Astrocyte (in vitro differentiated cells and primary cell): ENCODE data around the gene KRT26. TPM values are rescaled to one million over a fixed set of nuclear protein-coding genes. Genes with fewer than 3 reads are reported as not detected.

ENCODE experiments used
- DNase-seq: peaks from one replicate; pipeline ENCODE4 v3.0.0-alpha.2; 2010; ENCODE audit warnings: low read depth
- FAIRE-seq: peaks from 2 replicates; lab custom pipeline; 2011; peaks lifted over from hg19 to GRCh38; lab: Jason Lieb, UNC
- H2AFZ ChIP-seq: 2 replicates; pipeline ENCODE4 v1.6.0; 2012; ENCODE audit warnings: low read depth, low read length, inconsistent platforms
- H3K27ac ChIP-seq: 2 replicates; pipeline ENCODE4 v1.5.1; 2011; ENCODE audit warnings: low read depth, low read length, inconsistent platforms
- H3K27me3 ChIP-seq: 2 replicates; pipeline ENCODE4 v1.6.0; 2011; ENCODE audit warnings: low read length, inconsistent platforms; ENCODE audit not compliant: insufficient read depth
- H3K36me3 ChIP-seq: 2 replicates; pipeline ENCODE4 v1.5.1; 2011; ENCODE audit warnings: low read length, inconsistent platforms; ENCODE audit not compliant: insufficient read depth
- H3K4me1 ChIP-seq: 2 replicates; pipeline ENCODE4 v1.5.1; 2011; ENCODE audit warnings: low read length, inconsistent platforms; ENCODE audit not compliant: insufficient read depth
- H3K4me2 ChIP-seq: 2 replicates; pipeline ENCODE4 v1.6.0; 2012; ENCODE audit warnings: low read length, inconsistent platforms
- H3K4me3 ChIP-seq: 2 replicates; pipeline ENCODE4 v1.5.1; 2011; ENCODE audit warnings: low read depth, mild to moderate bottlenecking, low read length, inconsistent platforms; ENCODE audit not compliant: insufficient read depth
- H3K79me2 ChIP-seq: 2 replicates; pipeline ENCODE4 v1.6.0; 2012; ENCODE audit warnings: mild to moderate bottlenecking, low read length, inconsistent platforms; ENCODE audit not compliant: insufficient read depth
- H3K9ac ChIP-seq: 2 replicates; pipeline ENCODE4 v1.6.0; 2012; ENCODE audit warnings: mild to moderate bottlenecking, low read length, inconsistent platforms
- H3K9me3 ChIP-seq: 2 replicates; pipeline ENCODE4 v1.5.1; 2012; ENCODE audit warnings: low read depth, mild to moderate bottlenecking, low read length, inconsistent platforms; ENCODE audit not compliant: insufficient read depth
- H4K20me1 ChIP-seq: 2 replicates; pipeline ENCODE4 v1.6.0; 2012; ENCODE audit warnings: low read length, inconsistent platforms; ENCODE audit not compliant: insufficient read depth
- H3K27ac Mint-ChIP-seq: one replicate; pipeline ENCODE4 v1.8.0; 2021; ENCODE audit warnings: mild to moderate bottlenecking, mixed read lengths; ENCODE audit not compliant: unreplicated experiment
- H3K27me3 Mint-ChIP-seq: one replicate; pipeline ENCODE4 v1.8.0; 2021; ENCODE audit warnings: low read depth, mixed read lengths; ENCODE audit not compliant: unreplicated experiment
- H3K36me3 Mint-ChIP-seq: one replicate; pipeline ENCODE4 v1.8.0; 2021; ENCODE audit warnings: low read depth, mixed read lengths; ENCODE audit not compliant: unreplicated experiment
- H3K4me1 Mint-ChIP-seq: one replicate; pipeline ENCODE4 v1.8.0; 2021; ENCODE audit warnings: low read depth, mixed read lengths; ENCODE audit not compliant: unreplicated experiment
- H3K4me3 Mint-ChIP-seq: one replicate; pipeline ENCODE4 v1.8.0; 2021; ENCODE audit warnings: mild to moderate bottlenecking, moderate library complexity, mixed read lengths; ENCODE audit not compliant: unreplicated experiment
- H3K9me3 Mint-ChIP-seq: one replicate; pipeline ENCODE4 v1.8.0; 2021; ENCODE audit warnings: mild to moderate bottlenecking, mixed read lengths; ENCODE audit not compliant: unreplicated experiment
- EZH2 ChIP-seq: IDR thresholded peaks from 2 replicates; pipeline ENCODE4 v1.6.1; 2012; ENCODE audit warnings: mild to moderate bottlenecking, low read length, inconsistent platforms; ENCODE audit not compliant: insufficient read depth
- total RNA-seq: library from RNA; stranded (reverse); gene quantifications from 2 replicates; pipeline ENCODE4 v1.2.1, GENCODE V29; 2021
- TF ChIP-seq, protein P1 (sequence below): IDR thresholded peaks from 2 replicates; pipeline ENCODE4 v1.5.1; 2011; ENCODE audit warnings: low read depth, mild to moderate bottlenecking, inconsistent platforms, low read length, moderate library complexity; ENCODE audit not compliant: insufficient read depth

Gene KRT26
- total RNA-seq, 1 donor from 2014 or later: not detected

DNA sequence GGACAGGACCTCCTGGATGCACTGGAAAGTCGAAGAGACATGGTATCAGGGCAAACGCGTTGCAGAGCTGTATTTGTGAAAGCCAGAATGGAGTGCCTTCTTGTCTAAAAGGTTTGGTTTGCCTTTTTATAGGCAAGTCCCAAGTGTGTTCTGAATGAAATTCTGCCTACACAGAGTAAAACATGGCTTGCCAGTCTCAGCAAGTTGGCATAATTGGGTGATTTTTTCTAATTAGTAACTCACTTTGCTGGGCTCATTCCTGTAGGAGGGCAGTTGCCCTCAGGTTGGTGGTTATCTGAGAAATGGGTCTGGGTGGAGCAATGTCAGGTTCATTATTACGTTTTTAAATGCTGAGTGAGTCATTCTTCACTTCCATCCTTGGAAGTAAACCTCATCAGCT, 16.8 kb downstream of the KRT26 start, which contains the start of gene KRT25:
KRT25 (minus strand) TSS at position 101 of the 400 bp plus-strand sequence; CDS start at position 41, 60 bp downstream.
- no peak for FAIRE-seq
- no peak within 1 kb of the TSS for H3K4me3 ChIP-seq
- H3K9ac ChIP-seq: no peak within 1 kb of the TSS
- Mint-ChIP-seq H3K27ac (no peak within 1 kb of the TSS), H3K27me3 (peaks cover 3% of the 10 kb centered on the region), H3K9me3 (peaks cover 8% of the 10 kb centered on the region), H3K4me1 (no peaks in the 10 kb centered on the region), H3K4me3 (no peak within 1 kb of the TSS), H3K36me3 (no peaks in the 10 kb centered on the region)
- no peaks in the 10 kb centered on the region for H4K20me1 ChIP-seq
- H3K4me2 ChIP-seq: no peak within 1 kb of the TSS
- TF ChIP-seq, protein P1, sequence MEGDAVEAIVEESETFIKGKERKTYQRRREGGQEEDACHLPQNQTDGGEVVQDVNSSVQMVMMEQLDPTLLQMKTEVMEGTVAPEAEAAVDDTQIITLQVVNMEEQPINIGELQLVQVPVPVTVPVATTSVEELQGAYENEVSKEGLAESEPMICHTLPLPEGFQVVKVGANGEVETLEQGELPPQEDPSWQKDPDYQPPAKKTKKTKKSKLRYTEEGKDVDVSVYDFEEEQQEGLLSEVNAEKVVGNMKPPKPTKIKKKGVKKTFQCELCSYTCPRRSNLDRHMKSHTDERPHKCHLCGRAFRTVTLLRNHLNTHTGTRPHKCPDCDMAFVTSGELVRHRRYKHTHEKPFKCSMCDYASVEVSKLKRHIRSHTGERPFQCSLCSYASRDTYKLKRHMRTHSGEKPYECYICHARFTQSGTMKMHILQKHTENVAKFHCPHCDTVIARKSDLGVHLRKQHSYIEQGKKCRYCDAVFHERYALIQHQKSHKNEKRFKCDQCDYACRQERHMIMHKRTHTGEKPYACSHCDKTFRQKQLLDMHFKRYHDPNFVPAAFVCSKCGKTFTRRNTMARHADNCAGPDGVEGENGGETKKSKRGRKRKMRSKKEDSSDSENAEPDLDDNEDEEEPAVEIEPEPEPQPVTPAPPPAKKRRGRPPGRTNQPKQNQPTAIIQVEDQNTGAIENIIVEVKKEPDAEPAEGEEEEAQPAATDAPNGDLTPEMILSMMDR: no peak
- no peak for TF ChIP-seq EZH2
- no peaks in the 10 kb centered on the region for H3K79me2 ChIP-seq
- no peaks in the 10 kb centered on the region for H3K9me3 ChIP-seq
- H3K36me3 ChIP-seq: no peaks in the 10 kb centered on the region
- no peak for DNase-seq
- no peak within 1 kb of the TSS for H3K27ac ChIP-seq
- no peak within 1 kb of the TSS for H2AFZ ChIP-seq
- peaks cover 9% of the 10 kb centered on the region for H3K27me3 ChIP-seq
- H3K4me1 ChIP-seq: no peaks in the 10 kb centered on the region

DNA sequence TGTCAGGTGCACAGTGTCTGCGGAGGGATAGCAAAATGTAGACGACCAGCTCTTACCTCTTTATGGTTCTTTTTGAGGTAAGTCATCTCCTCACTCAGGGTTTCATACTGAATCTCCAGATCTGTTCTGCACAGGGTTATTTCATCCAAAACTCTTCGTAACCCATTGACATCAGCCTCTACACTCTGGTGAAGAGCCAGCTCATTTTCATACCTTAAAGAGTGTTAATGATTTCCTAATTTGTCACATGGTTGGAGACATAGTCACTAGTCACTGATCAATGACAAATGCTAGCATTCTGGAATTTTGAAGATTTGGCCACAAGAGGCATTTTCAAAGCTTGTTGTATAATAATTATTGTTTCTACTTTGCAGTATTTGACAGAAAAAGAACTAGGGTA, 18.2 kb downstream of the KRT26 start:
- Histone ChIP-seq H3K27ac (no peak overlapping the region), H3K4me3 (no peak overlapping the region), H3K9ac (no peak overlapping the region), H4K20me1 (no peaks in the 10 kb centered on the region), H3K27me3 (peaks cover 13% of the 10 kb centered on the region), H3K9me3 (no peaks in the 10 kb centered on the region), H2AFZ (no peak overlapping the region), H3K36me3 (no peaks in the 10 kb centered on the region), H3K79me2 (no peaks in the 10 kb centered on the region), H3K4me2 (no peak overlapping the region), H3K4me1 (no peaks in the 10 kb centered on the region)
- H3K4me1 Mint-ChIP-seq: no peaks in the 10 kb centered on the region
- H3K4me3 Mint-ChIP-seq: no peak overlapping the region
- TF ChIP-seq, protein P1: no peak
- no peak for TF ChIP-seq EZH2
- DNase-seq (no peak), FAIRE-seq (no peak)
- H3K36me3 Mint-ChIP-seq: no peaks in the 10 kb centered on the region
- no peak overlapping the region for H3K27ac Mint-ChIP-seq
- H3K27me3 Mint-ChIP-seq: peaks cover 3% of the 10 kb centered on the region
- H3K9me3 Mint-ChIP-seq: peaks cover 4% of the 10 kb centered on the region

GRCh38 chr17:40751065-40751464, 20.9 kb downstream of the KRT26 start:
- Histone ChIP-seq H3K9ac (no peak overlapping the region), H4K20me1 (no peaks in the 10 kb centered on the region), H3K36me3 (no peaks in the 10 kb centered on the region), H3K4me1 (no peaks in the 10 kb centered on the region), H3K27me3 (peaks cover 13% of the 10 kb centered on the region), H3K27ac (no peak overlapping the region), H3K4me2 (no peak overlapping the region), H2AFZ (no peak overlapping the region), H3K79me2 (no peaks in the 10 kb centered on the region), H3K9me3 (no peaks in the 10 kb centered on the region), H3K4me3 (no peak overlapping the region)
- Mint-ChIP-seq H3K9me3 (peaks cover 3% of the 10 kb centered on the region), H3K27ac (no peak overlapping the region), H3K27me3 (peaks cover 3% of the 10 kb centered on the region), H3K4me1 (no peaks in the 10 kb centered on the region), H3K36me3 (no peaks in the 10 kb centered on the region), H3K4me3 (no peak overlapping the region)
- FAIRE-seq: no peak
- DNase-seq: no peak
- TF ChIP-seq EZH2: no peak
- TF ChIP-seq, protein P1: no peak
